Ureter (tissue), 1 donor: ENCODE data around the gene ARRDC4. TPM values are rescaled to one million over a fixed set of nuclear protein-coding genes. Genes with fewer than 3 reads are reported as not detected.

Experiments used
- DNase-seq: peaks from one replicate; pipeline ENCODE4 v3.0.0-alpha.2; 2020; ENCODE audit warnings: low spot score
- total RNA-seq: library from RNA; stranded (reverse); gene quantifications from one replicate; pipeline ENCODE4 v1.2.4, GENCODE V29; 2023
- donor health status: DM: yes; HTN: yes; CAD: no.

Gene ARRDC4
- total RNA-seq, 1 donor from 2014 or later: 13.6 TPM

DNA sequence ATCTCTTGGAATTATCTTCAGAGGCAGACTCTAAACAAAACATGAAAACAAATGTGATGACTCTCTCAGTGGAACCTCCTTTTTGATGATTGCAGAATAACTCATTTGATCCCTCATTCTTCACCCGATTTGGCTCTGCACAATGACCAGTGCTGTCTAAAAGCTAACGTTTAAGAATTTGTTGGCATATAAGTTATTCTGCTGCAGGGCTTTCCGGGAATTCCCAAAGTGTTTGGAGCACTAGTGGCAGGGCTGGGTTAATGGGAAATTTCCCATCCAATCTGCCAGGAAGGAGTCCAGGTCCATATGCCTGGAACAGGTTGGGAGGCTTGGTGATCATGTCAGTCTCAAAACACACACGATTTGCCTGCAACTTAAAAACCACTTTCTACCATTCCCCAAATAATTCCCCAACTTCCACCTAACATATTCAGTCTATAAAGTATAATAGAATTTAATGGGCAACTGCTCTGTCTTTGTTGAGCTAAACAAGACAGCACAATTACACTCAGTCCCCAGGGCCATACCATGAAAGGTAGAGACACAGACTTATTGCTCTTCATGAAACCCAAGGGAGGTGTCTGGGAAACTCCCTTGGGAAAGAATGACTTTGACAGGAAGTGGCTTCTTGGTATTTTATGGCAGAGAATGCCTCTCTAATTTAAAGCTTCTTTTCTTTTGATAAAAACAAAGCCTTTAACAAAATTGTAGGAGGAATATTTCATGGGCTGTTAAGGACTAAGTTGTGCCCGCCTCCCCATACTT, 38.0 kb downstream of the ARRDC4 start:
- DNase-seq: no peak

GRCh38 chr15:98000249-98001203, 40.0 kb downstream of the ARRDC4 start:
- DNase-seq: no peak

GRCh38 chr15:98001663-98002194, 41.2 kb downstream of the ARRDC4 start:
- no peak for DNase-seq

- no peak for DNase-seq
Measured at GRCh38 chr15:98002419-98002818, 41.9 kb downstream of the ARRDC4 start.

DNA sequence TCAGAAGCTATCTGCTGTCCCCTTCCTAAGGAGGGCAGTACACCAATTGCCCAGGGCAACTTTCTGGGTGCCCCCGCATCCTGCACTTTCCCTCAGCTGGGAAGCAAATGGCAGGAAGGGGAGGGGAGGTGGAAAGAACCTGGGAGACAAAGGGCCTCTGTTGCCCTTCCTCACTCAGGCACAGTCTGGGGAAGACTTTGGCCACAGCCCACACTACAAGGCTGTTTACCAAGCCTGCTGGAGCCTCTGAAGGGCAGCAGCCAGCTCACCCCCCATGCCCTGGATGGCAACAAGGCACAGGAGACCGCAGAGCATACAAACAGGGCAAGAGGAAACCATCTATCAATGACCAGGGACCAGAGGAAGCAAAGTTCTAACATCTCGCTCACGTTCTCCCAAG, 42.4 kb downstream of the ARRDC4 start:
- no peak for DNase-seq

GRCh38 chr15:98003518-98003917, 43.0 kb downstream of the ARRDC4 start:
- no peak for DNase-seq

GRCh38 chr15:98003996-98004395, 43.5 kb downstream of the ARRDC4 start:
- no peak for DNase-seq

DNA sequence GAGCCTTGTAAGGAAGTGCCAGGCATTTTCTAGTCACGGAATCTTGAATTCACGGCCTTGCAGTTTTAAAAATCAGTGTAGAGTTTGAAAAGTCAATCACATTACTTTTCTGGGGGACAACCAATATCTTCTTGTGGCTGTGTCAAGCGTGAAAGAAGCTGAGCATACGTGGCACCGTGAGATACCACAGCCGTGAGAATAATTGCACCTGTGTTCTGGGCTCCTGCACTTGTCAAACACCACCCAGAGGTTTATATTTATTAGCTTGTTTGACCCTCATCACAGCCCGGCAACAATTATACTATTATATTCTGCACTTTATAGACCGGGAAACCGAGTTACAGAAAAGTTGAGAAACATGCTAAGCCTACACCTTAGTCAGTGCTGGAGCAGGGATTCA, 45.2 kb downstream of the ARRDC4 start:
- DNase-seq: no peak

GRCh38 chr15:98009169-98009568, 48.7 kb downstream of the ARRDC4 start:
- no peak for DNase-seq

DNA sequence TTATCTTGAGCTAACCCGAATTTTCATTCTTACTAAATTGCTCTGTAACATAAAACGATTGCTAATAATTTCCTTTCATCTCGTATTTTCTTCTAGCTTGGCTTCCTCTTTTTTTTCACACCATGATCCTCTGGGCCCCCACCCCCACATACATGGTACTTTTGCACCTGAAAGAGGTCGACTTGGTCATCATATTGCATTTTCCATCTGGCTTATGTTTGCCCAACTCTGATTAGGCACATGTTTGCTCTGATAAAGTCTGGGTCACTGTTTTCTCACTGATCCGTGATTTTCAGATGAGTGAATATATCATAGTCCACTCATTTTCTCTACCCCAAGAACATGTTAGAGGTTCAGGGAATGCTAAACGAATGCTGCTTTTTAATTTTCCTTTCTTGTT, 49.5 kb downstream of the ARRDC4 start:
- DNase-seq: no peak

DNA sequence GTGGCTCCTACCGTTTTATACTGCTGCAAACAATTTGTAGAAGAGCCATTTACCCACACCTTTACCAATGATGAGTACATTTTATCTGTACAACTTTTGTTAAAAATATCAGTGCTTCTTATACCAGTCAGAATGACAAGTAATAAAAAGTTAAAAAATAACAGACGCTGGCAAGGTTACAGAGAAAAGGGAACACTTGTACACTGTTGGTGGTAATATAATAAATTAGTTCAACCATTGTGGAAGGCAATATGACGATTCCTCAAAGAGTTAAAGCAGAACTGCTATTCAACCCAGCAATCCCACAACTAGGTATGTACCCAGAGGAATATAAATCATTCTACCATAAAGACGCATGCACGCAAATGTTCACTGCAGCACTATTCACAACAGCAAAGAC, 51.9 kb downstream of the ARRDC4 start:
- DNase-seq: no peak

- no peak for DNase-seq
Measured at GRCh38 chr15:98013631-98014030, 53.1 kb downstream of the ARRDC4 start.

- DNase-seq: no peak
Measured at GRCh38 chr15:98017150-98017964, 56.9 kb downstream of the ARRDC4 start.

DNA sequence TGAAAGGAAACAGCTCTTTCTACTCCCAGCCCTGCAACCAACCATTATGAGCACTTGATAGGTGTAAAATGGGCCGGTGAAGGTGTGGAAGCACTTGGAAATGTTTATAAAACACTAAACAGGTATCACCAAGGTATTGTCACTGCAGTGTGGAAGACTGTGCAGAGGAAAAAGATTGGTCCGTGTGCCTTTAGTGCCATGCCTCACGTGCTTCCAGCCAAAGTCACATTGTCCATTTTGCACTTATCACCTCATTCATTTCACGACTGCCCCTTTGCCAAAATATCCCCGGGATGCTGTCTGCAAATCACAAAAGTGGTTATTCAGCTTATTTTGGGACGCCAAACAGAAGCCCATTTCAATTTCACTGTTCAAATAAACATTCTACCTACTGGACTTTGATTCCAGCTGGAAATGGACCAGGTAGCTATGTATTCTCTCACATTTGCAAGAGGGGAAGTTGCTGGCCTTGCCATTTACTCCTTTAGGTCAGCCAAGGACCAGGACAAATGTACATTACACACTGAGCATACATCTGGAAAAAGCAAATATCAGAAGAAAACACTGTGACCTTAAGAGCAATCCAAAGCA, 58.4 kb downstream of the ARRDC4 start:
- no peak for DNase-seq
